Memory B cell (primary cell): ENCODE measurements around the gene GYPC.

ENCODE experiments used
- ATAC-seq: fragments of 150-1000 bp; cut with Tn5 transposase; 2 replicates; pipeline ENCODE4 v1.10.0; 2021; ENCODE audit warnings: low read depth, mild to moderate bottlenecking, moderate library complexity
- DNase-seq, 2 donors: peaks; one replicate each; pipeline ENCODE4 v3.0.0; 2022; ENCODE audit warnings: low spot score in 2 of 2
- H3K27ac Mint-ChIP-seq: one replicate; pipeline ENCODE4 v1.8.0; 2022; ENCODE audit warnings: mild to moderate bottlenecking, moderate library complexity, mixed read lengths
- H3K27me3 Mint-ChIP-seq: one replicate; pipeline ENCODE4 v1.8.0; 2022; ENCODE audit warnings: mixed read lengths
- H3K36me3 Mint-ChIP-seq: one replicate; pipeline ENCODE4 v1.8.0; 2022; ENCODE audit warnings: mild to moderate bottlenecking, mixed read lengths
- H3K4me1 Mint-ChIP-seq: one replicate; pipeline ENCODE4 v1.8.0; 2022; ENCODE audit warnings: mixed read lengths
- H3K4me3 Mint-ChIP-seq: one replicate; pipeline ENCODE4 v1.8.0; 2022; ENCODE audit warnings: mild to moderate bottlenecking, moderate library complexity, mixed read lengths
- H3K9me3 Mint-ChIP-seq: one replicate; pipeline ENCODE4 v1.8.0; 2022; ENCODE audit warnings: mixed read lengths

Gene GYPC

GRCh38 chr2:126730655-126731054, 74.7 kb downstream of the GYPC start:
- H3K9me3 Mint-ChIP-seq = peaks cover 4% of the 10 kb centered on the region

GRCh38 chr2:126731353-126731752, 75.4 kb downstream of the GYPC start:
- no peaks in the 10 kb centered on the region for H3K4me1 Mint-ChIP-seq
- no peak overlapping the region for H3K4me3 Mint-ChIP-seq
- ATAC-seq (no peak), DNase-seq (no peak)
- H3K9me3 Mint-ChIP-seq = peaks cover 1% of the 10 kb centered on the region
- H3K27ac Mint-ChIP-seq = no peak overlapping the region
- no peaks in the 10 kb centered on the region for H3K36me3 Mint-ChIP-seq
- H3K27me3 Mint-ChIP-seq = peaks cover 4% of the 10 kb centered on the region

More at GRCh38 chr2:126730655-126731054, 74.7 kb downstream of the GYPC start:
- ATAC-seq (no peak), DNase-seq (no peak)
- Mint-ChIP-seq H3K27ac (no peak overlapping the region), H3K27me3 (peaks cover 2% of the 10 kb centered on the region), H3K4me3 (no peak overlapping the region), H3K36me3 (no peaks in the 10 kb centered on the region), H3K4me1 (no peaks in the 10 kb centered on the region)

- H3K4me3 Mint-ChIP-seq = no peak overlapping the region
- ATAC-seq = no peak
- DNase-seq = no peak
- peaks cover 5% of the 10 kb centered on the region for H3K27me3 Mint-ChIP-seq
- no peak overlapping the region for H3K27ac Mint-ChIP-seq
- H3K9me3 Mint-ChIP-seq = peaks cover 3% of the 10 kb centered on the region
- no peaks in the 10 kb centered on the region for H3K36me3 Mint-ChIP-seq
- H3K4me1 Mint-ChIP-seq = no peaks in the 10 kb centered on the region
Observed at GRCh38 chr2:126732682-126733245, 76.8 kb downstream of the GYPC start.

DNA sequence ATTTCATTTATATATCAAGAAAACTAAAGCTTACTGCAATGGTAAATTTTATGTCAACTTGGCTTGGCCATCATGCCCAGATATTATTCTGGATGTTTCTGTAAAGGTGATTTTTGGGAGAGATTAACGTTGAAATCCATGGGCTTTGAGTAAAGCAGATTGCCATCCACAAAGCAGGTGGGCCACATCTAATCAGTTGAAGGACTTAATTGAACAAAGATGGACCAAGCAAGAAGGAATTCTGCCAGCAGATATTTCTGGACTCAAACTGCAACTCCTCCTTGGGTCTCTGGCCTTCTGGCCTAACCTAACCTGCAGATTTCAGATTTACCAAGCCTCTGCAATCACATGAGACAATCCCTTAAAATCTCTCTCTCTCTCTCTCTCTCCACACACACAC, 77.8 kb downstream of the GYPC start:
- Mint-ChIP-seq H3K4me3 (no peak overlapping the region), H3K27me3 (peaks cover 7% of the 10 kb centered on the region), H3K27ac (no peak overlapping the region), H3K4me1 (no peaks in the 10 kb centered on the region), H3K9me3 (peaks cover 3% of the 10 kb centered on the region), H3K36me3 (no peaks in the 10 kb centered on the region)
- no peak for DNase-seq
- no peak for ATAC-seq

- H3K9me3 Mint-ChIP-seq = peaks cover 3% of the 10 kb centered on the region
- H3K4me3 Mint-ChIP-seq = no peak overlapping the region
Observed at GRCh38 chr2:126736133-126736874, 80.3 kb downstream of the GYPC start.

GRCh38 chr2:126739141-126739540, 83.2 kb downstream of the GYPC start:
- ATAC-seq (no peak), DNase-seq (no peak)
- Mint-ChIP-seq H3K27ac (no peak overlapping the region), H3K9me3 (peaks cover 3% of the 10 kb centered on the region), H3K4me3 (no peak overlapping the region), H3K4me1 (no peaks in the 10 kb centered on the region), H3K27me3 (peaks cover 7% of the 10 kb centered on the region), H3K36me3 (no peaks in the 10 kb centered on the region)

More at GRCh38 chr2:126736133-126736874, 80.3 kb downstream of the GYPC start:
- Mint-ChIP-seq H3K36me3 (no peaks in the 10 kb centered on the region), H3K27me3 (peaks cover 7% of the 10 kb centered on the region), H3K4me1 (no peaks in the 10 kb centered on the region), H3K27ac (no peak overlapping the region)
- no peak for ATAC-seq
- no peak for DNase-seq

- Mint-ChIP-seq H3K9me3 (no peaks in the 10 kb centered on the region), H3K27ac (no peak overlapping the region), H3K4me3 (no peak overlapping the region), H3K4me1 (no peaks in the 10 kb centered on the region), H3K36me3 (no peaks in the 10 kb centered on the region), H3K27me3 (peaks cover 2% of the 10 kb centered on the region)
- DNase-seq (no peak), ATAC-seq (no peak)
Observed at GRCh38 chr2:126744640-126745039, 88.7 kb downstream of the GYPC start.
